HG03097 (cell line): ENCODE measurements around the gene LY6G6F.

Experiments used
- ATAC-seq: cut with Tn5 transposase; IDR thresholded peaks from one replicate; pipeline ENCODE4 v1.9.1; 2021; ENCODE audit not compliant: unreplicated experiment, low FRiP score

The LY6G6F gene

DNA sequence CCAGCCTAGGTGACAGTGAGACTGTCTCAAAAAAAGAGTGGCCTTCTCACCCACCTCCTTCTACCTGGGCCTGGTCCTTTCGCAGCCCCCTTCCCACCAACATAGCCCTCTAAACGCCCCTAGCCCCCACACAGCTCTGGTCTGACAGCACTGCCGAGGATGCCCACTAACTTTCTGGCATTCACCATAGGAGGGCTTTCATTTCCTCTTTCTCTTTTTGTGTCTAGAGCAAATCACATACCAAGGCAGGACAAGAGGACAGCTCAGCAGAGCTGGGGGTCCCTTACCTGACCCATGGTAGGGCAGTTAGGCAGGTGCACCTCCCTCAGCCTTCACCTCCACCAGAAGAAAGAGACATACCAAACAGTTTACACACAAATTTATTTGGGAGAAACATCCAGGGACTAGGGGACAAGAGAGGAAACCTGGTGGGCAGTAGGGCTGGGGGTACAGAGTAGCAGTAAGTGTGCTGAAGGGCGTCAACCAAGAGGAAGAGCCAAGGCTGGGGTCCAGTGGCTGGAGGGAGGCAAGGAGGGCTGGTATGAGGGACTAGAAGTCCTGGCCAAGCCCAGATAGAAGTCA lies 30.3 kb upstream of the LY6G6F start:
- no peak for ATAC-seq

DNA sequence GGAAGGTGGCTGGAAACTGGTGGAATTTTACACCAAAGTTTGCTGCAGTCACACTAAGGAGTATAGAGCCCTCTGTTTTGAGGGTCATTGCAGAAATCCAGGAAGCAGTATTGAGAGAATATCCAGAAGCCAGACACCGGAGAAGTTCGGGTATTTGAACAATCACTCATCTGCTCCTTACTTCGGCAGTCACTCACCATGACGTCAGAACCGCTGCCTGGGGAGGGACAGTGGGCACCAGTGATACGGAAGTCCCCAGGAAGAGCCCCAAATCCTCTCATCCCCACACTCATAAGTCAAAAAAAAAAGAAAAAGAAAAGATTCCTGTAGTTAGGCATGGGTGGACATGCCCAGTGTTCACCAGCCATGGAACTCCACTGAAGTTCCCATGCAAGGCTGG lies 29.8 kb upstream of the LY6G6F start:
- ATAC-seq, result no peak

DNA sequence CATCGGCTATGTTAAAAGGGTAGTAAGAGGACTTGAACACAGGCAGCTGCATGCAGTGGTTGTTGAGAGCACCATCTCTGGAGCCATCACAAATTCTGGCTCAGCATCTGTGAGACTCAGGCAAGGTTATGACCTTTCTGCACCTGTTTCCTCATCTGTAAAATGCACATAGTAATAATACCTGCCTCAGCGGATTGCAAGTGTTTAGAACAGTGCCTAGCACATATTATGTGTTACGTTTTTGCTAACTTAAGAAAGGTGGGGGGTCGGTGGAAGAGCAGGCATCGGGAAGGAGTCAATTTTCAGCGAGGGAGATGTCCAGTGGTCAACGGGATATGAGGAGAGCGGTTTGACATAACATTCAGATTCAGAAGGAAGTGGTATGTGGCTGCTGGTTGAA lies 28.7 kb upstream of the LY6G6F start:
- ATAC-seq, result no peak

GRCh38 chr6:31680226-31681134 lies 26.2 kb upstream of the LY6G6F start, which contains the start of gene LY6G5C:
LY6G5C (minus strand) TSS chr6:31681067; CDS start chr6:31680373, 694 bp downstream.
- no peak for ATAC-seq

DNA sequence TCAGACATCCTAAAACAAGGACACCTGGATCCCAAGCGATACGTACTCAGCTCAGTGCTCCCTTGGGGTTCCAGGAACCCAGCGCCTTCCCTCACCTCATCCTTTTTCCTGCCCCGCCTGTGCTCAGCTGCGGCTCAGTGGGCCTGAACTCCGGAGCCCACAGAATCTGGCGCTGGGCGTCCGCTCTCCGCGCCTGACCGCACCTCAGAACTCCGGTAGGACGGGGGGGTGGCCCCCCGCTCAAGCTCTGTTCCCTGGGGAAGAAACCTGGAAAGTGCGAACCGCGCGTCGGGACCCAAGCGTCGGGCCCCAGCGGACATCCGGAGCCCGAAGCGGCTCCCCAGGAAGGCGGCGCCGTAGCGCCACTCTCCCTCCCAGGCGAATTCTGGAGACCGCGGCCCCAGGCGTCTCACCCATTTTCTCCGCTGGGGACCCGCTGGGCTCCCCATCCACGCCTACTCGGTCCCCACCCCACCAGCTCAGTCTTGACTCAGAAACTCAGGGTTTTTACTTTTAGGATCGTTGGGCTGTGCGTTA lies 25.5 kb upstream of the LY6G6F start:
- no peak for ATAC-seq

DNA sequence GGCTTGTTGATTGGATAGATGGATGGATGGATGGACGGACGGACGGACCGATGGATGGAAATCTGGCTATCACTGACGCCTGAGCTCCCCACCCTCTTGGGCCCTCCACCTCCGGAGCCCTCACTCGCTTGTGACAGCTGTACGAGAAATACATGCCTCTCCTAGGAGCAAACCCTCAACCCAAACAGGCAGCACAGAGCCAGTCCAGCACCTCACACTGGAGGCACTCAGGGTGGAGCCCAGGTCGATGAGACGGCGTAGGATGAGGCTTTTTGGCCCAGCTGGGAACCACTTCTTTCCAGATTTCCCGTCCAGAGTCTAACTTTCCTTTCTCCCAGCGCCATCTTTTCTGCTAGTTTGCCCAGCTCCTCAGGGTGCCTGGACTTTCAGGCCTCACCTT lies 23.1 kb upstream of the LY6G6F start:
- no peak for ATAC-seq

DNA sequence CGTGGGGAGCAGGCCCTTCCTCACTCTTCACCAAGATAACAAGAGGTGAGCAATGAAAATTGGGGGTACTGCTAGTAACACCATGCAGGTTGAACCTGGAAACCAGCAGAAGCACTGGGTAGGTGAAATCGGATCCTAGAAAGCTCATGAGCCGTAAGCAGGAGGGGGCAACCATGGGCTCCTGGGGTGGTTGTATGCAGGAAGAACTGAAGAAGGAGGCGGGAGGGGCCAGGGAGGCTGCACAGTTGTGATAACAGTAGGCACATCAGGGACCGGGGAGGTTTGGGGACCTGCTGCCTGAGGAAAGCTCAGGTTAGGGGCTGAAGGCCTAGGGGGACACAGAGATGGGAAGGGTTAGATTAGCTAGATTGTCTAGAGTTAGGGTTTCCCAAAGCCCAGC lies 20.2 kb upstream of the LY6G6F start:
- no peak for ATAC-seq

GRCh38 chr6:31687321-31687720 lies 19.3 kb upstream of the LY6G6F start:
- no peak for ATAC-seq

DNA sequence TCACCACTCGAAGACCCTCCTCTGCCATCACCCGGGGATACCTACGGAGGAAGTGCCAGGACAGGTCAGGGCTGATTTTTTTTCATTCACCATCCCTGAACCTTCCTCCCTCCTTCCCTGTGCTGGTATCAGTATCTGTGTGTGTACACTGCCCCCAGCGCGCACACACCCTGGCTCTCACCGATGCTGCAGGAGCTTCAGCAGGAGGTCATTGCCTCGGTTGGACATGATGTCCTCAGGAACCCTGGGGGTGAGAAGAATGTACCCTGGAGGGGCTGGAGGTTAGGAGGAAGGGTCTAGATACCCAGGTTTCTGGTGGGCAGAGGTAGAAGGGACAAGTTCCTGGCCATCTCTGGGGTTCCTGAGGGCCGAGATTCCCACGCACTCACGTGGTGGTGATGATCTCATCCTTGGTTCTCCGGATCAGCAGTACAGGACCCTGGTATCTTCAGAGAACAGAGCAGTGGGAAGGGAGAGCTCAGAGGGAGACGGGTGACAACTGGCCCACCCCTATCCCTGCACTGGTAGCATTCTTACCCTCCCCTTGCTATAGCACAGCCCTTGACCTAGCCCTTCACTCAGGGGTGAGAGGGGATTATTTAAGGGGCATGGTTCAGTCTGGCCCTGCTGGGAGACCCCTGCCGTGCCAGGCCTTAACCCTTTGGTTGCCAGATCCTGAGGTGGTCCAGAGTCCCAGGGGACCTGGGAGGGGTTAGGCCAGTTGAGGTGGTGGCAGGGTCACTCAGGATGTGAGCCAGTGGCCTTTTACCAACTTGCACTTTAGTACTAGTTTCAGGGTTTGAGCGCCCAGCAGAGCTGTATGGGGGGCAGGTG lies 18.6 kb upstream of the LY6G6F start:
- no peak for ATAC-seq

DNA sequence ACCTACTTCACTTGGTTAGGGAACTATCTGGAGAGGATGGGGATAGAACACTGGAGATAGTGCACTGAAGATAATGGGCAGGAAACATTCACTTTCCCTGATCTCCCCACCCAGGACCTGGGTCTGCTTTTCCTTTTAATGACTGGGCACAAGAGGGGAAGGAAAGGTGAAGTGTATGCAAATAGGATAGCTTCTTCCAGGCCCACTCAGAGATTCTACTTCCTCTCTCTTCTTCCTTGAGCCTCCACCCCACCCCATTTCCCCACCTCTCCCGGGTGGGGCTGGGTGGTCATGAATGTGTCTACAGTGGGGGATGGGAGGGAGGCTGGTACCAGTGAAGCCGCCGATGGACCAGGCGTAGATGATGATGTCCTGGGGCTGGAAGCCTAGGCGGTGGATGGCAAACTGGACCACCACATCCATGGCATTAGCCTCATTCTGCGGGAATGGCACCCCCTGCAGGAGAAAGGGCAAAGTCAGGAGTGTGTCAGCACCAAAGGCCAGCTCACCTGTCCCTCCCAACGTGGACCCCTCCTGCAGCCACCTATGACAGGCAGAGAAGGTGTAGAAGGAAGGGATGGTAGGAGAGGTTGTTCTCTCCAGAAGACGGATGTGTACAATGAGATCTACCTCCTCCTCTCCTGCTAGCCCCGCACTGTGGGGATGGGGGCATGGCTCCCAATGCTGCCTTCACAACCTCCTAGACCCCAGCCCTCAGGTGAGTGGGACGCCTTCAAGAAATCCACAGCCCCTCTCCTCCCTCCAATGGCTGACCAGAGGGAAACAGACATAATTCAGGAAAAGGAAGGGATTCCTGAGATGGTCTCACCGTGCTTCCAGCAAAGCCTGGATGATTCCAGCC lies 17.2 kb upstream of the LY6G6F start:
- no peak for ATAC-seq

- ATAC-seq, result no peak
These were observed 16.2 kb upstream of the LY6G6F start for GRCh38 chr6:31690231-31691077.

DNA sequence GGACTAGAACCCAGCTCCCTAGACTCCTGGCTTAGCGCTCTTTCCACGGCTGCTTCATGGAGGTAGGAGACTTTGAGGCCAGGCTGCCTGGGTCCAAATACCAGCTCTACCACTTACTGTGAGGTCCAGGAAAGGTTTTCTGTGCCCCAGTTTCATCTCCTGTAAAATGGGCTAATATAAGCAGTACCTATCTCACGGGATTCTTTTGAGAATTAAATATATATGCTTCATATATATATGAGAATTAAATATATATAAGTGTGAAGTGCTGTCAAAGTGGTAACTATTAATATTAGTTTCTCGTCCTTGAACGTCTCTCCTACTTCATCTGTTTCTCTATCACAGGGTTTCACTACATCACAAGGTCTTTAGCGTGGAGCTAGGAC lies 15.6 kb upstream of the LY6G6F start:
- no peak for ATAC-seq

DNA sequence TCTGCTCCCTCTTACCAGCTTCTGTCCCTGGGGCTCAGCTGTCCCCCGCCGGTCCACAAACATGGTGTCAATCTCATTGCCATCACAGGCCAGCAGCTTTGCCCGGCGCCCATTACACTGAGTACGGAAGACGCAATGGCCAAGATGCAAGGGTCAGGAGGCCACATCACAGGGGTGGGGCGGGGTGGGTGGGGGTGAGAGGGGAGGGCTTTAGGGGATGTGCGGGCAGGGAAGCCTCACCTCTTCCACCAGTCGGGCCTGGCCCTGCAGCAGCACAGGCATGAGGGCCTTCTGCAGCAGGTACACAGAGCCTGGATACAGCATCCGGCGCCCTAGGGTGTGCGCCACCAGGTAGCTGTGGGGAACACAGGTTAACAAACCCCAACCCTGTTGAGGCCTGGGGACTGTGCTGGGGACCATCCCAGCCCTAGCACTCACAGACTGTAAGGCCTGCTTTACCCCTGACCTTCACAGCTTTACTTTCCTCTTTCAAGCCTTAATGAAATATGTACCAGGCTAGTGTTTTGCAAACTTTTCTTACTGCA lies 15.0 kb upstream of the LY6G6F start:
- ATAC-seq, result no peak

- no peak for ATAC-seq
These were observed 14.3 kb upstream of the LY6G6F start for GRCh38 chr6:31692353-31692752.

DNA sequence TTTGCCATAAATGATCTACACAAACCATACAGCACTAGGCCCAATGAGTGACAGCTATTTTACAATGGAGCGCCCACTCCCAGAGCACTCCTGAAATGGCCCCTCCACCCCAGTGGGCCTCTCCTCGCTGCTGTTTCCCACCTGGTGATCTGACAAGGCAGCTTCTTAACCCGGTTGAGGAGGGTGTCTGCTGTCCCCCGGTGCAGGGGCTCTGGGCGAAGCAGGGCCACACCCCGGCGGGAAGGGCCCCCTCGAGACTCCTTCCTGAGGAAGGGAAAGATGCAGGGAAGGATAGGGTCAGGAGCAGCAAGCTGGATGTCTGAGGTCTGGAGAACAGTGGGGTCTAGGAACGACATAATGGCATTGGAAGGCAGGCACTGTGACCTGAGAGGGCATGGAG lies 13.8 kb upstream of the LY6G6F start:
- ATAC-seq, result no peak

DNA sequence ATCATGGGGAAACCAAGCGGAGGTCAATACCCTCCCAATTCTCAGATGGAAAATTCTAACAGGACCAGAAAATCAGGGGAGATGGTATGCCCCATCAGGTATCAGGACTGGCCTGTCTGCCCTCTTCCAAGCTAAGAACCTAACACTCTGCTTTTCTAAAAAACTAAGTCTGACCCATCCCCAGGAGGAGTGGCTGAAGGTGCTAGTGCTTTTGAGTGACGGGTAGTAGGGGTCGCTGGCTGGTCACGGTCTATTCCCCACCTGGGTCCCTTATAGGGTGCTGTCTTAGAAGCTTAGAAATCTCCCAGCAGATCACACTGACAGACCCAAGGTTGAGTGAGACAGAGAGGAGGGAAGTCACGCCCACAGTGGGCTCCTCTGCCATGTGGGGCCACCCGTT lies 13.1 kb upstream of the LY6G6F start:
- no peak for ATAC-seq

- ATAC-seq, result no peak
These were observed 9.1 kb upstream of the LY6G6F start for GRCh38 chr6:31697555-31697954.

- no peak for ATAC-seq
These were observed 5.8 kb upstream of the LY6G6F start for GRCh38 chr6:31700740-31701401.
